ENCODE measurements around the gene AAMDC.
A peak's percentile ranks its signal among the peaks of the same experiment; 100 is the strongest.

Gene AAMDC

DNA sequence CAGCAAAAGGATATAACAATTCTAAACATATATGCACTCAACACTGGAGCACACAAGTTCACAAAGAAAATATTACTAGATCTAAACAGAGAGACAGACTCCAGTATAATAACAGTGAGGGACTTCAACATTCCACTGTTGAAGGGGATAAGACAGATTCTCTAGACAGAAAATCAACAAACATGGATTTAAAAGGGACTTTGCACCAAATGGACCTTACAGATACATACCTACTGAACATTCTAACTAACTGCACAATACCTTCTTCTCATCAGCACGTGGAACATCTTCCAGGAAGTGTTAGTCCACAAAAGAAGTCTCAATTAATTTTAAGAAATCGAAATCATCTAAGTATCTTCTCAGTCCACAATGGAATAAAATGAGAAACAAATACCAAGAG, 27.0 kb upstream of the AAMDC start:
- Histone ChIP-seq H3K9ac (ENCODE audit: low read length) (no peak overlapping the region), H3K4me1 (ENCODE audit: control insufficient read depth, low read depth, low read length) (peaks cover 3% of the 10 kb centered on the region), H3K27me3 (ENCODE audit: control insufficient read depth, insufficient read depth, low read length) (no peaks in the 10 kb centered on the region), H3K4me3 (ENCODE audit: low read length) (no peak overlapping the region), H3K9me3 (ENCODE audit: control insufficient read depth, low read depth, low read length) (no peaks in the 10 kb centered on the region), H3K27ac (ENCODE audit: low read length) (no peak overlapping the region), H3K36me3 (ENCODE audit: control insufficient read depth, low read depth, low read length) (peaks cover 3% of the 10 kb centered on the region)

GRCh38 chr11:77799338-77799737, 21.6 kb upstream of the AAMDC start:
- Histone ChIP-seq H3K36me3 (ENCODE audit: control insufficient read depth, low read depth, low read length) (no peaks in the 10 kb centered on the region), H3K9ac (ENCODE audit: low read length) (no peak overlapping the region), H3K4me3 (ENCODE audit: low read length) (no peak overlapping the region), H3K4me1 (ENCODE audit: control insufficient read depth, low read depth, low read length) (no peaks in the 10 kb centered on the region), H3K27ac (ENCODE audit: low read length) (no peak overlapping the region), H3K9me3 (ENCODE audit: control insufficient read depth, low read depth, low read length) (no peaks in the 10 kb centered on the region), H3K27me3 (ENCODE audit: control insufficient read depth, insufficient read depth, low read length) (no peaks in the 10 kb centered on the region)

- no peaks in the 10 kb centered on the region for H3K36me3 ChIP-seq (ENCODE audit: control insufficient read depth, low read depth, low read length)
- H3K9ac ChIP-seq (ENCODE audit: low read length) = no peak overlapping the region
- no peak overlapping the region for H3K4me3 ChIP-seq (ENCODE audit: low read length)
- H3K27me3 ChIP-seq (ENCODE audit: control insufficient read depth, insufficient read depth, low read length) = no peaks in the 10 kb centered on the region
- no peak overlapping the region for H3K27ac ChIP-seq (ENCODE audit: low read length)
- no peaks in the 10 kb centered on the region for H3K4me1 ChIP-seq (ENCODE audit: control insufficient read depth, low read depth, low read length)
- H3K9me3 ChIP-seq (ENCODE audit: control insufficient read depth, low read depth, low read length) = no peaks in the 10 kb centered on the region
Measured at GRCh38 chr11:77800449-77800848, 20.5 kb upstream of the AAMDC start.

DNA sequence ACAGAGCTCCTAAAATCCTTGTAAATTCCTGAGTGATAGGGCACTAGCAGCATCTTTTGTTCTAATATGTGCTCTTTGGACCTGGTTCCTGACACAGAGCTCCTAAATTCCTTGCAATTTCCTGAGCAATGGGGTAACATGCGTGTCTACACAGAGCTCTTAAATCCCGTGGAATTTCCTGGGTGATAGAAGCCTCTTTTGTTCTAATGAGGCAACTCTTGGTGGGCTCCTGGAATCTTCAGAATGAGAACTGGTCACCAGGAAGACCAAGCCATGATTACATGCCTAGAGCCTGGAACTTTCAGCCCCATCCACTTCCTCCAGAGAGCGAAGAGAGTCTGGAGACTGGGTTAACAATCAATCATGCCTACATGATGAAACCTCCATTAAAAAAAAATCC, 19.5 kb upstream of the AAMDC start:
- Histone ChIP-seq H3K36me3 (ENCODE audit: control insufficient read depth, low read depth, low read length) (no peaks in the 10 kb centered on the region), H3K4me1 (ENCODE audit: control insufficient read depth, low read depth, low read length) (no peaks in the 10 kb centered on the region), H3K27ac (ENCODE audit: low read length) (no peak overlapping the region), H3K27me3 (ENCODE audit: control insufficient read depth, insufficient read depth, low read length) (no peaks in the 10 kb centered on the region), H3K4me3 (ENCODE audit: low read length) (no peak overlapping the region), H3K9me3 (ENCODE audit: control insufficient read depth, low read depth, low read length) (no peaks in the 10 kb centered on the region), H3K9ac (ENCODE audit: low read length) (no peak overlapping the region)

GRCh38 chr11:77806415-77806814, 14.5 kb upstream of the AAMDC start:
- Histone ChIP-seq H3K27me3 (ENCODE audit: control insufficient read depth, insufficient read depth, low read length) (no peaks in the 10 kb centered on the region), H3K4me1 (ENCODE audit: control insufficient read depth, low read depth, low read length) (no peaks in the 10 kb centered on the region), H3K9ac (ENCODE audit: low read length) (no peak overlapping the region), H3K9me3 (ENCODE audit: control insufficient read depth, low read depth, low read length) (no peaks in the 10 kb centered on the region), H3K4me3 (ENCODE audit: low read length) (no peak overlapping the region), H3K36me3 (ENCODE audit: control insufficient read depth, low read depth, low read length) (no peaks in the 10 kb centered on the region), H3K27ac (ENCODE audit: low read length) (no peak overlapping the region)

DNA sequence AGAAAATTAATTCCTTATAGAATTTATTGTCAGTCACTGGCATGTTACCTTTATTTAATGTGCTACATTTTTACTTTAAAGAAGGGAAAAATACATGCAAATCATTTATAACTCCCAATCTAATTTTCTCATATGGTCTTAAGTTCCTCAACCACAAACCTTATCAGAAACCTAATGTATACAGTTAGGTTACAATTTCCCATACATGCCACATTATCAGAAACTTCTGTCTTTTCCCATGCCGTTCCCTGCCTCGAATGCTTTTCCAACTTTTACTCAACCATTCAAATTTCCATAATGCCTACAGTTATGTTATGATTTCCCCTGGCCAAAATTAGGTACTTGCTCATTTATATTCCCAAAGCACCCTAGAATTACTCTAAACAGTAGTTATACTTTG, 14.0 kb upstream of the AAMDC start:
- Histone ChIP-seq H3K4me1 (ENCODE audit: control insufficient read depth, low read depth, low read length) (no peaks in the 10 kb centered on the region), H3K4me3 (ENCODE audit: low read length) (no peak overlapping the region), H3K9me3 (ENCODE audit: control insufficient read depth, low read depth, low read length) (no peaks in the 10 kb centered on the region), H3K27ac (ENCODE audit: low read length) (no peak overlapping the region), H3K36me3 (ENCODE audit: control insufficient read depth, low read depth, low read length) (peaks cover 2% of the 10 kb centered on the region), H3K27me3 (ENCODE audit: control insufficient read depth, insufficient read depth, low read length) (no peaks in the 10 kb centered on the region), H3K9ac (ENCODE audit: low read length) (no peak overlapping the region)

GRCh38 chr11:77813256-77813655, 7.7 kb upstream of the AAMDC start:
- H3K9me3 ChIP-seq (ENCODE audit: control insufficient read depth, low read depth, low read length) = peaks cover 3% of the 10 kb centered on the region
- no peak overlapping the region for H3K4me3 ChIP-seq (ENCODE audit: low read length)
- H3K27me3 ChIP-seq (ENCODE audit: control insufficient read depth, insufficient read depth, low read length) = no peaks in the 10 kb centered on the region
- H3K4me1 ChIP-seq (ENCODE audit: control insufficient read depth, low read depth, low read length) = no peaks in the 10 kb centered on the region
- H3K27ac ChIP-seq (ENCODE audit: low read length) = no peak overlapping the region
- no peak overlapping the region for H3K9ac ChIP-seq (ENCODE audit: low read length)
- H3K36me3 ChIP-seq (ENCODE audit: control insufficient read depth, low read depth, low read length) = peaks cover 4% of the 10 kb centered on the region

GRCh38 chr11:77814848-77815247, 6.1 kb upstream of the AAMDC start:
- H3K9me3 ChIP-seq (ENCODE audit: control insufficient read depth, low read depth, low read length) = peaks cover 3% of the 10 kb centered on the region
- peaks cover 4% of the 10 kb centered on the region for H3K36me3 ChIP-seq (ENCODE audit: control insufficient read depth, low read depth, low read length)
- no peak overlapping the region for H3K27ac ChIP-seq (ENCODE audit: low read length)
- H3K4me1 ChIP-seq (ENCODE audit: control insufficient read depth, low read depth, low read length) = peaks cover 3% of the 10 kb centered on the region
- no peaks in the 10 kb centered on the region for H3K27me3 ChIP-seq (ENCODE audit: control insufficient read depth, insufficient read depth, low read length)
- no peak overlapping the region for H3K4me3 ChIP-seq (ENCODE audit: low read length)
- H3K9ac ChIP-seq (ENCODE audit: low read length) = no peak overlapping the region

GRCh38 chr11:77815459-77815858, 5.5 kb upstream of the AAMDC start:
- Histone ChIP-seq H3K9ac (ENCODE audit: low read length) (no peak overlapping the region), H3K27me3 (ENCODE audit: control insufficient read depth, insufficient read depth, low read length) (no peaks in the 10 kb centered on the region), H3K4me3 (ENCODE audit: low read length) (no peak overlapping the region), H3K9me3 (ENCODE audit: control insufficient read depth, low read depth, low read length) (peaks cover 3% of the 10 kb centered on the region), H3K27ac (ENCODE audit: low read length) (no peak overlapping the region), H3K4me1 (ENCODE audit: control insufficient read depth, low read depth, low read length) (peaks cover 3% of the 10 kb centered on the region), H3K36me3 (ENCODE audit: control insufficient read depth, low read depth, low read length) (peaks cover 4% of the 10 kb centered on the region)

GRCh38 chr11:77819411-77819920, 1.5 kb upstream of the AAMDC start:
- no peaks in the 10 kb centered on the region for H3K27me3 ChIP-seq (ENCODE audit: control insufficient read depth, insufficient read depth, low read length)
- peak overlapping the region; percentile 93 for H3K9ac ChIP-seq (ENCODE audit: low read length)
- peak overlapping the region; percentile 77 for H3K4me3 ChIP-seq (ENCODE audit: low read length)
- no peaks in the 10 kb centered on the region for H3K36me3 ChIP-seq (ENCODE audit: control insufficient read depth, low read depth, low read length)
- H3K27ac ChIP-seq (ENCODE audit: low read length) = peak overlapping the region; percentile 36
- peaks cover 3% of the 10 kb centered on the region for H3K4me1 ChIP-seq (ENCODE audit: control insufficient read depth, low read depth, low read length)
- H3K9me3 ChIP-seq (ENCODE audit: control insufficient read depth, low read depth, low read length) = peaks cover 3% of the 10 kb centered on the region

DNA sequence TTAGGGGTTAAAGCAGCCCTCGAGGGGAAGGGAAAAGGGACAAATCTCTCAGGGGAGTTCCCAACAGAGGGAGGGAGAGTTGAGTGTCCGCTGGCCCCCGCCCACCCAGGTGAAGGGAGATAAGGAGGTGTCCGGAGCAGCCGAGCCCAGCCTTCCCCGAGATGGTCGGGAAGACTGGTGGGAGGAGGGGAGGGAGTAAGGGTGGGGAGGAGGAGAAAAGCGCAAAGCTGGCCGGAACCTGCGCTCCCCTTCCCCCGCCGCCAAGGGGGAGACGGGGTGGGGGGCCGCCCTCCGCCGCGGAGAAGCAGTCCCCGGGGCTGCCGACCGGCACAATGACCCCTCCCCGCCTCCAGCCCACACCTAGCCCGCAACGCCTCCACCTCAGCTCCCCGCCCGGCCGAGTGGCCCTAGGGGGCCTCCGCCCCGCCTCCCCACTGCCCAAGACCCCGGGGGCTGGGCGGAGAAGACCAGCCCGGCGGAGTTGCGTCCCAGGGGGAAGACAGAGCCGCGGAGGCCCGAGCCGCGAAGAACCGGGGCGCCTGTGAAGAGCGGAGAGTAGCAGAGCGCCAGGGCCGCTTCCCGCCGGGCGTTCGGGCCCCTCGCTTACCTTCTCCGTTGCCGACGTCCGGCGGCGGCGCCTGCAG, 901 bp upstream of the AAMDC start:
- Histone ChIP-seq H3K4me1 (ENCODE audit: control insufficient read depth, low read depth, low read length) (peaks cover 3% of the 10 kb centered on the region), H3K27me3 (ENCODE audit: control insufficient read depth, insufficient read depth, low read length) (no peaks in the 10 kb centered on the region)

GRCh38 chr11:77821349-77821851, 456 bp downstream of the AAMDC start:
- Histone ChIP-seq H3K4me1 (ENCODE audit: control insufficient read depth, low read depth, low read length) (peaks cover 3% of the 10 kb centered on the region), H3K27ac (ENCODE audit: low read length) (no peak overlapping the region), H3K9ac (ENCODE audit: low read length) (peak overlapping the region; percentile 78), H3K36me3 (ENCODE audit: control insufficient read depth, low read depth, low read length) (no peaks in the 10 kb centered on the region), H3K27me3 (ENCODE audit: control insufficient read depth, insufficient read depth, low read length) (no peaks in the 10 kb centered on the region), H3K9me3 (ENCODE audit: control insufficient read depth, low read depth, low read length) (no peaks in the 10 kb centered on the region), H3K4me3 (ENCODE audit: low read length) (peak overlapping the region; percentile 77)

More for the DNA sequence above, 901 bp upstream of the AAMDC start:
- Histone ChIP-seq H3K9ac (ENCODE audit: low read length) (peak overlapping the region; percentile 93), H3K27ac (ENCODE audit: low read length) (peak overlapping the region; percentile 36), H3K4me3 (ENCODE audit: low read length) (peak overlapping the region; percentile 77), H3K9me3 (ENCODE audit: control insufficient read depth, low read depth, low read length) (no peaks in the 10 kb centered on the region), H3K36me3 (ENCODE audit: control insufficient read depth, low read depth, low read length) (no peaks in the 10 kb centered on the region)

All from iPS-18a (cell line).